ENCODE data around the gene PRG3.
"Not testable (repeated sequence)": the region's sequence is repeated elsewhere in the genome, so short reads cannot be mapped to it uniquely, and the experiment has no call there.

PRG3 gene

GRCh38 chr11:57403802-57404147, 22.8 kb upstream of the PRG3 start:
- TF ChIP-seq, protein P1, sequence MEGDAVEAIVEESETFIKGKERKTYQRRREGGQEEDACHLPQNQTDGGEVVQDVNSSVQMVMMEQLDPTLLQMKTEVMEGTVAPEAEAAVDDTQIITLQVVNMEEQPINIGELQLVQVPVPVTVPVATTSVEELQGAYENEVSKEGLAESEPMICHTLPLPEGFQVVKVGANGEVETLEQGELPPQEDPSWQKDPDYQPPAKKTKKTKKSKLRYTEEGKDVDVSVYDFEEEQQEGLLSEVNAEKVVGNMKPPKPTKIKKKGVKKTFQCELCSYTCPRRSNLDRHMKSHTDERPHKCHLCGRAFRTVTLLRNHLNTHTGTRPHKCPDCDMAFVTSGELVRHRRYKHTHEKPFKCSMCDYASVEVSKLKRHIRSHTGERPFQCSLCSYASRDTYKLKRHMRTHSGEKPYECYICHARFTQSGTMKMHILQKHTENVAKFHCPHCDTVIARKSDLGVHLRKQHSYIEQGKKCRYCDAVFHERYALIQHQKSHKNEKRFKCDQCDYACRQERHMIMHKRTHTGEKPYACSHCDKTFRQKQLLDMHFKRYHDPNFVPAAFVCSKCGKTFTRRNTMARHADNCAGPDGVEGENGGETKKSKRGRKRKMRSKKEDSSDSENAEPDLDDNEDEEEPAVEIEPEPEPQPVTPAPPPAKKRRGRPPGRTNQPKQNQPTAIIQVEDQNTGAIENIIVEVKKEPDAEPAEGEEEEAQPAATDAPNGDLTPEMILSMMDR (IDR thresholded peaks at IDR 0.05; ENCODE audit: low read depth, low read length): no peak
- no peak overlapping the region for H3K4me3 ChIP-seq (ENCODE audit: low read depth, low read length)

- not testable (repeated sequence) for H3K4me3 ChIP-seq (ENCODE audit: low read depth, low read length)
Observed at GRCh38 chr11:57403003-57403801, 22.3 kb upstream of the PRG3 start.

GRCh38 chr11:57402188-57403002, 21.4 kb upstream of the PRG3 start:
- H3K4me3 ChIP-seq (ENCODE audit: low read depth, low read length): no peak overlapping the region
- TF ChIP-seq, protein P1 (IDR thresholded peaks at IDR 0.05; ENCODE audit: low read depth, low read length): no peak

GRCh38 chr11:57399972-57400578, 19.1 kb upstream of the PRG3 start:
- TF ChIP-seq, protein P1 (IDR thresholded peaks at IDR 0.05; ENCODE audit: low read depth, low read length): no peak
- no peak overlapping the region for H3K4me3 ChIP-seq (ENCODE audit: low read depth, low read length)

GRCh38 chr11:57399221-57399620, 18.3 kb upstream of the PRG3 start:
- no peak overlapping the region for H3K4me3 ChIP-seq (ENCODE audit: low read depth, low read length)
- TF ChIP-seq, protein P1 (IDR thresholded peaks at IDR 0.05; ENCODE audit: low read depth, low read length): no peak

DNA sequence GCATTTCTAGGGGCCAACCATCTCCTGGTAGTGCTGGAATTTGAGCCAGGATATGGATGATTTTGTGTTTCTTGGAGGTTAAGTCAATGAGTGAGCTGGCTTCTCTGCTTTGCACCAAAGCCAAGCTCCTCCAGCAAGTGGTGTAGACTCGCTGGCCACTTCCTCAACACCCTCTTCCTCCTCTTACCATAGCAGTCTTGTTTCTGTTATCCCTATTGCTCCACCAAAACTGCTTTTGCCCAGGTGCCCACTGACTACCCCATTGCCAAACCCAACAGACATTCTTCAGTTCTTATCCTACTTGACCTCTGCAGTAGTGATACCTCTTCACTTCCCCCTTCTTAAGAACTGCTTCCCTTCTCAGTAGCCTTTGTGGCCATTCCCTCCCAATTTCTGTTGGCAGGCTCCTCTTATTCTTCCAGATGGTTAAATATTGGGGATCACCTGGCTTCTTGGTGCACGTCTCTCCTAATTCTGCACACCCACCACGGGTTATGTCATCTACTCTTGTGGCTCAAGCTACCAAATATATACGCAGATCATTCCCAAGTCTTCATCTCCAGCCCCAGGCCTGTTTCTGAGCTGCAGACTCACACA, 16.5 kb upstream of the PRG3 start:
- TF ChIP-seq, protein P1 (IDR thresholded peaks at IDR 0.05; ENCODE audit: low read depth, low read length): no peak

DNA sequence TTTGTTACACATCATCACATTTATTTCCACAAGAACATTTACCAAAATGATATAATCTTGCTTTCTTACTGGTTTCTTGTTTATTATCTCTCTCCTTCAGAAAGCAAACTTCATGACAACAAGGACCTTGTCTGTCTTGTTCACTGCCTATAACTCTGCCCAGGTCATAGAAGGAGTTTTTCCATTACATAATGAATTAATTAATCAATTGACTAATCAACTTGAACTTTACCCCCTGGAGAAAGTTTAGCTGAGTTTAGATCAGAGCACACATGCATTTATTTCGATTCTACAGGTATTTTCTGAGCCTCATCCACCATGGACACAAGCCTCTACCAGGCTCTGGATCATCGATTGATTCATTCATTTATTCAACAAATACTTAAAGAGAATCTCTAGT, 15.8 kb upstream of the PRG3 start:
- TF ChIP-seq, protein P1 (IDR thresholded peaks at IDR 0.05; ENCODE audit: low read depth, low read length): no peak
- no peak overlapping the region for H3K4me3 ChIP-seq (ENCODE audit: low read depth, low read length)

More for the DNA sequence above, 16.5 kb upstream of the PRG3 start:
- no peak overlapping the region for H3K4me3 ChIP-seq (ENCODE audit: low read depth, low read length)
